HCT116 (cell line): ENCODE data around the gene SAE1.

Experiments
- CTCF ChIP-seq, 3 experiments: fragments of 200-600 bp in 1 of 3; sonication (generic) in 1 of 3; IDR thresholded peaks in 2 of 3; conservative IDR thresholded peaks in 1 of 3; 2 replicates each; pipeline ENCODE4 v1.5.1; 2012 to 2017; ENCODE audit warnings: low read depth in 2 of 3, low read length in 2 of 3, antibody characterized with exemption in 1 of 3, borderline replicate concordance in 1 of 3, control low read depth in 1 of 3, mild to moderate bottlenecking in 1 of 3, mixed read lengths in 1 of 3, mixed run types in 1 of 3, moderate library complexity in 1 of 3; ENCODE audit not compliant: insufficient read depth in 1 of 3
- EGR1 ChIP-seq: IDR thresholded peaks from 2 replicates; pipeline ENCODE4 v1.6.1; 2012; ENCODE audit warnings: low read depth
- EZH2 ChIP-seq: fragments of 200-600 bp; sonication (generic); IDR thresholded peaks from 2 replicates; pipeline ENCODE4 v1.6.1; 2017; ENCODE audit warnings: antibody characterized with exemption, mixed run types
- EZH2phosphoT487 ChIP-seq: fragments of 200-600 bp; IDR thresholded peaks from 2 replicates; pipeline ENCODE4 v1.6.1; 2018; ENCODE audit warnings: antibody characterized with exemption, borderline replicate concordance
- POLR2A ChIP-seq: IDR thresholded peaks from 2 replicates; pipeline ENCODE4 v1.7.0; 2011; ENCODE audit warnings: borderline replicate concordance; ENCODE audit not compliant: insufficient read depth, insufficient read length; ENCODE audit errors: extremely low read depth
- POLR2AphosphoS5 ChIP-seq: IDR thresholded peaks from 2 replicates; pipeline ENCODE4 v1.6.1; 2011; ENCODE audit warnings: mild to moderate bottlenecking, low read depth, low read length, moderate library complexity
- ZFX ChIP-seq: fragments of 450-650 bp; IDR thresholded peaks from 2 replicates; pipeline ENCODE4 v1.6.1; 2017

GRCh38 chr19:47153266-47153665 lies 22.6 kb downstream of the SAE1 start:
- TF ChIP-seq POLR2AphosphoS5 (no peak), ZFX (no peak), CTCF (IDR thresholded peaks at IDR 0.05 in 2 of 3, conservative IDR thresholded peaks at IDR 0.05 in 1 of 3; ENCODE audit: borderline replicate concordance in 1 of 3, insufficient read depth in 1 of 3, low read depth in 2 of 3, low read length in 2 of 3) (no peak), EGR1 (no peak), EZH2 (no peak), EZH2phosphoT487 (no peak), POLR2A (no peak)
